GM21529 (cell line): ENCODE results near the gene TENM3.

ENCODE experiments used
- ATAC-seq: cut with Tn5 transposase; IDR thresholded peaks from one replicate; pipeline ENCODE4 v1.9.1; 2021; ENCODE audit not compliant: unreplicated experiment

TENM3 gene

DNA sequence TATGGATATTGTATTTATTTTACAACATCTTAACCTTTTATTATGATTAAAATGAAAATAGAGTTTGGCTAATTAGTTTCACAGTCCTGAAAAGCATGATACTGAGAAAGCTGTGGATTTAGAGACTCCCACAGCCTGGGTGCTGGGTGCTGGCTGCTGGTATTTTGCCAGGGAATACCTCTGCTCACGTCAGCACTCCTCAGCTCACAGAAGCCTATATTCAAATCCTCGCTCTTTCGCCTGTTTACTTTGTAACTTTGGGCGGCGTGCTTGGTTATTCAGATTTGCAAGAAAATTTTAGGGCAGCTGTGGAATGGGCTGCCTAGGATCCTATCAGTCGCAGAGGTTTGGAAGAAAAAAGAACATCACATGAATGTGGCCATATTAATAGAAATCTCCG, 412.1 kb downstream of the TENM3 start:
- ATAC-seq, result no peak

DNA sequence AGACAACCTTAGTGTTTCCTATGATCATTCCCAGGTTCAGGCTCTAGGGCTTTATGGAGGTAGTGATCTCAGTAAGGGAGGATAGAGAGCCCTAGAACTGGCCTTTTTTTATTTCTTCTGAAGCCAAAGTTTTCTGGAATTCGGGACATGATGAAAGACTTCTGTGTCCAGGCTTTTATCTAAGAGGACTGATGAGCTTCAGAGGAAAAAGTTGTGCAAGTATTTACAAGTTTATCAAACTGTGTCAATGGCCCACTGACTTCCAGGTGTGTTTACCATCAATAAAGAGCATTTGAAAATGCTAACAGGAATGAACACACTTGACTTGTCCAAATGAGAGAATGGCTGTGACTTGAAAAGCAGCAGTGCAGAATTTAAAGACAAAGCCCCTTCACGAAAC, 419.3 kb downstream of the TENM3 start:
- no peak for ATAC-seq

DNA sequence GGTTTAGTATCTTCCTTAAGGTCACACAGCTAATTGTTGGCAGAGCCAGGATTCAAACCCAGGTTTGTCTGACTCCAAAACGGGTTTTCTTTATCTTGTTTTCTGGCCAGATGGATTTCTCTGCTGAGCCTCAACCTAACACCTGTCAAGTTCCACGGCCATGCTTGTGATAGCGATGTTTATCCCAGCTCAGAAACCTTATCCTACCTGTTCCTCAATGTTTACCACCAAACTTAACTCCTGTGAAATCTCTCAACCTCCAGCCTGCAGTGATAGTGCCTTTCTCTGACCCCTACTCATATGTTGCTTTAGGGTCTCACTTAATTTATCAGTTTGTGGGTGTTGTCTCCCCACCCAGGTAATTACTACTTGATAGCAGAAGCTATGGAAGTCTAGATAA, 428.0 kb downstream of the TENM3 start:
- ATAC-seq, result no peak

DNA sequence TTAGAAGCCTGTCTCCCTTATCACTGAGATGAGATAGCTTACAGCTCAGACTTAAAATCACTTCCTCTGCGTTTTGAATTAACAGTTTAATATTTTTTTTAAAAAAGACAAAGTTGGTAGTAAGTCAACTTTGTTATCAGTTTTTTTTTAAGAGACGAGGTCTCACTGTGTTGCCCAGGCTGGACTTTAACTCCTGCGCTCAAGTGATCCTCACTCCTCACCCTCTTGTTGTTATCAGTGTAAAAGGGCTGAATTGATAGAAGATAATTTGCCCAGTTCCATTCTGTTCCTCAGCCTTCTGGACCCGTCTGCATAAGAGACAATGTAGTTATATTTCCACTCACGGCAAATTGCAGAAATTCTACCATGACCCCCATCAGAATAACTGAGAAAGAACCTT, 428.5 kb downstream of the TENM3 start:
- ATAC-seq, result no peak

DNA sequence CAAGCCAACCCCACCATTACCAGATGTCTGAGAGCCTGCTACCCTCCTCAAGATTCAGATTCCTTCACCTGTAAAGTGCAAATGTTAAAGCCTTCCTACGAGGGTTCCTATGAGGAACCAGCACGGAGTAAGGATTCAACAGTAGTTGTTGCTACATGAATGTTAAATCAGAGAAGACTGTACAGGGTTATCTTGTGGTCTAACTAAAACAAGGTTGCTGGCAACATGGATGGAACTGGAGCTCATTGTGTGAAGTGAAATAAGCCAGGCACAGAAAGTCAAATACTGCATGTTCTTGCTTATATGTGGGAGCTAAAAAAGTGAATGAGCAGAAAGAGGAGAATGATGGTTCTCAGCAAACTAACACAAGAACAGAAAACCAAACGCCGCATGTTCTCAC, 435.4 kb downstream of the TENM3 start:
- no peak for ATAC-seq

DNA sequence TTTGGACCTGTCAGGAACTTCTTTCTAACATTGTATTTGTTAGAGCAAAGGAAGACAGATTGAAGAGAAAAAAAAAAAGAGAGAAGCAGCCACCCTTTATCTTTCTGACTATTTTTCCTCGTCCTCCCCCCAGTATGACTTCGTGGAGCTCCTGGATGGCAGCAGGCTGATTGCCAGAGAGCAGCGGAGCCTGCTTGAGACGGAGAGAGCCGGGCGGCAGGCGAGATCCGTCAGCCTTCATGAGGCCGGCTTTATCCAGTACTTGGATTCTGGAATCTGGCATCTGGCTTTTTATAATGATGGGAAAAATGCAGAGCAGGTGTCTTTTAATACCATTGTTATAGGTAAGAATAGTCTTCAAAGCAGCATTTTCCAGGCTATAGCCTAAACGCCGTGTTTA, 436.3 kb downstream of the TENM3 start:
- ATAC-seq, result no peak

DNA sequence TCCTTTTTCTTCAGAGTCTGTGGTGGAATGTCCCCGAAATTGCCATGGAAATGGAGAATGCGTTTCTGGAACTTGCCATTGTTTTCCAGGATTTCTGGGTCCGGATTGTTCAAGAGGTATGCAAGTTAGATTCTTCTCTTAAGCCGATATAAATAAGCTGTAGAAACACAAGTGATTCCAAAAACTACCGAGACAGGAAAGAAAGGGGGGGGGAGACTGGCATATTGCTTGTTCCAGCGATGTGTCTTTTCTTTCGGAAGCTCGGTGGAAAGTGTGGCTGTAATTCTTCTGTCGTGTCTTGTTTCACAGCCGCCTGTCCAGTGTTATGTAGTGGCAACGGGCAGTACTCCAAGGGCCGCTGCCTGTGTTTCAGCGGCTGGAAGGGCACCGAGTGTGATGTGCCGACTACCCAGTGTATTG, 437.0 kb downstream of the TENM3 start:
- ATAC-seq, result no peak

DNA sequence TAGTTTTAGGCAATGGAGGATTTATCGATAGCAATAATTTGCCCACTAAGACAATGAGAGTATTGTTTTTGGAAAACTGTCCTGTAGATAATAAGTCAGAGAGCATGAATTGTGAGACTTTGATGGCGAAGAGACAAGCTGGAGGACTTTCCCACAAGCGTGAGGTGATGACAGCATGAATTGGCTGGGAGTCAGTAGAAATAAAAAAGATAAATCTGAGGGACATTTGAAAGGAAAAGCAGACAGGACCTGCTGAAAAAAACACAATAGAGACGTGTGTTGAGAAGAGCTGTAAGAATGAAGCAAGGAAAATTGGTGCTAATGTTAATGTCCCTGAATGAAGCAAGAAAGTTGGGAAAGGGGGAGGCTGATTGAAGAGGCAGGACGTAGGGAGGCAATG, 440.5 kb downstream of the TENM3 start:
- no peak for ATAC-seq

DNA sequence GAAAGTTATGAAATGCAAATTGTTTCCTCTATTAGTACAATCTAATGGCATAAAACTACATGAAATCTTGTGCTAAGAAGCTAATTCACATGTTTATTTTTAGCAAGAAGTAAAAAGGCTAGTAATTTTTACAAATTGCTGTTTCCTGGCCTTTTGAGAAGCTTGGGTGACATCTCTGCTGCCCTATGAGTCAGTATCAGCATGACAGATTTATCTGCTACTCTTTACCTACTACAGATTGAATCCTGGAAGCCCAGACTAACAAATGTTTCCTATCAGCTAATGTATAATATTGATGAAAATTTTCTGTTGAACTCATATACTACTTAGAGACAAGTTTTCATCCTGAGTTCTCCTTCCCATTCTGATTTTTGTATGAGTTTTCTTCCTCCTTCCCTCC, 441.6 kb downstream of the TENM3 start:
- ATAC-seq, result no peak

DNA sequence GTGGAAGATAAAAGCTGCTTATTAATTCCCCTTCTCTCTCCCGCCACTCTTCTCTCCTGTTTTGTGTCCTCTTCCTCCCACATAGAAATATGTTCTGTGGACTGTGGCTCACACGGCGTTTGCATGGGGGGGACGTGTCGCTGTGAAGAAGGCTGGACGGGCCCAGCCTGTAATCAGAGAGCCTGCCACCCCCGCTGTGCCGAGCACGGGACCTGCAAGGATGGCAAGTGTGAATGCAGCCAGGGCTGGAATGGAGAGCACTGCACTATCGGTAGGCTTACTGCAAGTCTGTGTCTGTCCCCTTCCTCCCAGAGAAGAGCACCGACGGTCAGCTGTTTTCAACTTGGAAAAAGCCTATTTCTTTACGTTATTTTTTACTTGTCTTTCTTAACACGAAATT, 444.9 kb downstream of the TENM3 start:
- no peak for ATAC-seq

DNA sequence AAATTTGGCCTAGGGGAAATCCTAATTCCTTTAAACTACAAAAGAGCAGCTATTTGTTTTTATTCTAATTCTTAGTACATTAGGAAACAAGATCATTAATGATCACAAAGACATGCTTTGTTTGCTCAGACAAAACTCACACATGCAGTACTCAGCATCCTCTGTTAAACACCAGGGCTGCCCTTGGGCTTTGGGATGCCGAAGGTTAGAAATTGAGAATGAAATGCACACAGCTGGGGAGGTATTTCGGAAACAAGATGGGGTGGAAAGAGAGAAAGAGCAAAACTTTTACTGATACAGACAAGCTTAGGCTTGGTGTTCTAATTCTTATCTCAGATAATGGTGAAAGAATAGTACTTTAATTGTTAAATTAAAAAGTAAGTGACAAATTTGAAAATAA, 451.3 kb downstream of the TENM3 start:
- no peak for ATAC-seq

DNA sequence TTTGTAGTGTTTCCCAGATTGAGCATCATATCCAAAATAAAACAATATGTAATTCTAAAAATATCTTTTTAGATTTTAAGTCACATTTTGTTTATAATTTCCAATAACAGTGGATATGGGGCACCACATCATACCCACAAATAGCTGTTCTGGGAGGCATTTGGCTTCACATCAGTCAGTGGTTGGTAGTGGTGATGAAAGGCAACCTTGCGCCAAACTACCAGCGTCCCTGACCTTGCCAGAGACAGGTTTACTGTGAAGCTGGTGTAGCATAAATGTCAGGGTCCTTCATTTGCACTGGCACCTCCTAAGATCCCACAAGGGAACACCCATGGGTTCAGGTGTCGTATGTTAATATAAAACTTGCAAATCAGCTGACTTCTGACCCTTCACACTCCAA, 451.8 kb downstream of the TENM3 start:
- no peak for ATAC-seq

DNA sequence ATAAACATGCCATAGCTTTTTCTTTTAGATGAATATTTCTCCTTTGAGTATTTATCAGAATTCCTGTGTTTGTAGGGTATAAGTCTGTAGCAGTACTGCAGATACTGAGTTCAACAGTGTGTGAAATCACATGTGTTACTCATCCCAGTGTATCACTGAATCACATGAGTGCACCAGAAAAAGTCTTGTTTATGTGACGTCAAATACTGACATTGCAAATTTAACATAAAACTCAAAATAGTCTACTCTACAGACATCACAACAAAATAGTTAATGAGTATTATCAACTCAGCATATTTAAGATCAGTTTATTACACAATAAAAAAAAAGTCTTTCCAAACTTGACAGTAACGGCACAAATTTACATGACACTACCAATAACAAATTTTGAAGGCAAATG, 452.6 kb downstream of the TENM3 start:
- no peak for ATAC-seq

DNA sequence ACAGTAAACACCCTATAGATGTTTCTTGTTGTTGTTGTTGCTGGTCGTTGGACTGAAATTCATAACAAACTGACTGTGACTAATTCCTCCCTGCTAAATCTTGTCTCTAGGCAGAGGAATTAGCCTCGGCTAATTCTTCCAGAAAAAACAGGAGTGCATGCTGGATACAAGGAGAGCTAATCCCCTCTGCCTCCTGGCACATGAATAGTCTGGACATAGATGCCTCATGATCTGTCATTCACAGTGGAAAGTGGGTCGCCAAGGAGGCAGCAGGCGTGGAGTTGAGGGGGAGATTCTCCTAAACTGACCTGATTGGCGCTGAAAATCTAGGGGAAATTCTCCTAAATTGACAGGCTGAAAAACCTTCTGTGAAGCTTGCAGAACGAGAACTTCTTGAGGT, 453.9 kb downstream of the TENM3 start:
- ATAC-seq, result no peak

DNA sequence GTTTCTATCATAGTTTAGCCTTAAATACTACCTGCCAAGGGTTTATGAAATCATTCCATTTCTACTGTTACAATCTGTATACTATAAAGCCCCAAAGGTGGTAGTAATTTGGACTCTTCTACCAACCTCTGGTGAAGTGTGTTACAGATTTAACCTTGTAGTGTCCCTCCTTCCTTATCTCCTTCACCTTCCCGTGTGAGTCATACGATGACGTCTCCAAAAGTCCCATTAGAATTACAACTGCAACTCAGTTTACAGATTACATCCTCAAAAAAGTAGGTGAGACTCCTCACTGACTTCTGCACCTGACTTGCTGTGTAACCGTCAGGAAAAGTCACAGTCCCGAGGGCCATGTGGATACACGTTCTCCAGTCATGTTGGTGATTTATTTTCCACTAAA, 455.0 kb downstream of the TENM3 start:
- ATAC-seq, result no peak

DNA sequence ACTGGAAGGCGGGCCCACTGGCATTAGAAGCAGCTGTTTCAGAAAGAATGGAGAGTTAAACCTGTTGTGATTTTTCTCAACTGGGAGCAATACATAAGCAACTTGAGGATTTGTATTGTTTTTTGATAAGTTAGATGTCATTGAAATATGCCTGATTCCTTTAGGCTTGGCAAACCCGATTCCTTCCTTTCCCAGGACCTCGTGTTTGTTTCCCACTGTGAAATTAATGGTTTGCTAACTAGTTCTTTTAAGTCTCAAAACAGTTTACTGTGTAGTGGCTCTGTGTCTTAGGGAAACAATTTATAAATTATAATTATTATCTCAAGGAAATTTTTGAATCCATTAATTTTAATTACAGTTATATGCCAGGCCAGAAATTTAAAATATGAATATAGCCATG, 456.0 kb downstream of the TENM3 start:
- no peak for ATAC-seq

DNA sequence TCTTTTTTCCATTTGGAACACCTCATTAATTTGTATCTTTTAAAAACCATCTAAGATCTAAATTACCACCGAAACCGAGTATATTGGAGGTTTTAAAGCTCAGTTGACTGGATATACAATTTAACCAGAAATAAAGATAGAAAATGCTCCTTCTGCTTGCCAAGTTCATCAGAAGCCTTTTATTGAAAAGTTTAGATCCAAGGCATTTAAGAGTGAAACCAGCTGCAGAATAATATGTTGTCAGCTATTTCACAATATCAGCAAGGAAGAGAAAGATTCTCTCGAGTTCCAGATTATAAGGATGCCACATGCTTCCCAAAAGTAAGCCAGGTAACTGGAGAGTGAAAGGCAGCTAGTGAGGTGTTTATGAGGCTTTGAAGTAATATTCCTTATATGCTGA, 456.6 kb downstream of the TENM3 start:
- ATAC-seq, result no peak

DNA sequence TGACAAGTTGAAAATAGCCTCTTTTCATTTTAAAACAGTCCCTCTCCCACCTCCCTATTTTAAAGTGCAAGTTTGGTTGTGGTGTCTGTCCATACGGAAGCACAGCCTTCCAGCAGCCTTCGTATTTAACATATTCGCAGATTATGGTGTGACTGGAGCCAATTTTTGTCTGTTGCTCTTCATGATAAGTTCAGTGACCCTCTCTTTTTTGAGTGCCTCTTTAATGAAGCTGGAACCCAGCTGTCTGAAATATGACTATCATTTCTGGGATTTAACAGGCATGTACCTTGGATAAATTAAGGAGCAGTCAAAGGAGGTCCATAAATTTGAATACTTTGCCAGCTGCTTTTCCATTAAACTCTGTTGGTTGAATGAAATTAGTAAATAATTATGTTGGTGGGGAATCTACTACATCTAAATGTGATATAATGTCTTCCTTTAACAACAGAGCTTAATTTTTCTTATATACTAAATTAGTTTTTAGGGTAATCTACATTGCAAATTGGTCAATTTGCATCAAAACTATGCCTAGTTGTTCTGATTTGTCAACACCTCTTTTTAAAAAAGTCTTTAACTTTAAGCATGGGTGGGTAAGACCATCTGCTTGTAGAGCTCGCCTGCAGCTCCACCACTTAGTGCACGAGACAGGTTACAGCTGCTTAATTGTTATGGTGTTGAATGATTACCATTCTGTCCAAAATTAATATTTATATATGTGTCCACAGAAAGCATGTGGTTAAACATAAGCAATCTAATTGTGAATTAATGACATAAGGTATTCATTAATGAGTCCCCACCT, 457.4 kb downstream of the TENM3 start:
- ATAC-seq, result no peak

DNA sequence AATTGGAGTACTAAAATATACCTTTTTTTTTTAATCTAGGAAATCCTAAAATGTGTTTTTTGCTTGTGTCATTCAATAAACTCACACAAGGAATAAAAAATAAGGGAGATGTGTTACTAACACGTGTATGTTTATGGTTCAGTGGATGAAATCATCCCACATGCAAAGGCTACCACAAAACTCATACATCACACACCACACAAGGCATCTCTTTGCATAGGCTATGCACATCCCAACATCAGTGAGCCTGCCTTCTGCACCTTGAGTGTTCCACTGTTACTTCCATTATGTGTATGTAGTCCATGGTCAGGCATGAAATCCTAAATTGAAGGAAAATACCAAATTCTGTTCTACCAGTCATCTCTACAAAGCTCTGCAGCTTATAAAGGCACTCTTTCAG, 460.9 kb downstream of the TENM3 start:
- no peak for ATAC-seq

DNA sequence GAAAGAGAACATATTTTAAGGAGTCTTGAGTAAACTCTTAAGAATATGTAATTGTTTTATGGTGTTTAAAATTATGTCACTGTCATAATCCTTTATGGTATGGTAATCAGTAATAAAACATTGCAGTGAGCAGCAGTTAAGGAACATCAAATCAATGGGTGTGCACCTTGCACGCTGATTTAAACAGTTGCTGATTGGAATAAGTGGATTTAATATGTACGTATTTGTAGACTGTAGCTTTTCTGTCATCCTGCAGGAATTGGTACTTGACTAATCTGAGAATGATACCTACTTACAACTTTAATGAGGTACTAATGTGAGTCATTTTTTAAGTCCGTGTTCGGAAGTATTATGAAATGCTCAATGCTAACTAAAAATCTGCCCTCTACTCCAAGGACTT, 461.7 kb downstream of the TENM3 start:
- ATAC-seq, result no peak

DNA sequence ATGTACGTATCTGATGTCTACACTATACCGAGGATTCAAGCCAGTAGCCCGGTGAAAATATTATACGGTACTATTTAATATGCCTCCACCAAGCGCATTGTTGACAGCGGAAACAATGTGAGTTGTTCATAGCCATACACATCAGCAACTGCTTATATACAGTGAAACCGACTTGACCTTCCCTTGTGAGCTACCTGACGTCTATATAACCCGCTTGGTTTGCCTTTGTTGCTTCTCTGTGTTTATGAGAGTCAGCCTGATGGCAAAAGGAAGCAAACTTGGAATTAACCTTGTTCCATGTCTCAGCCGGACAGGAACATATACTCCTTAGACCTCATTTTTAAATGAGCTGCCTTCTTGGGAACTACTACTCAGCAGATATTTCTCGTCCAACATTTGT, 462.2 kb downstream of the TENM3 start:
- no peak for ATAC-seq

DNA sequence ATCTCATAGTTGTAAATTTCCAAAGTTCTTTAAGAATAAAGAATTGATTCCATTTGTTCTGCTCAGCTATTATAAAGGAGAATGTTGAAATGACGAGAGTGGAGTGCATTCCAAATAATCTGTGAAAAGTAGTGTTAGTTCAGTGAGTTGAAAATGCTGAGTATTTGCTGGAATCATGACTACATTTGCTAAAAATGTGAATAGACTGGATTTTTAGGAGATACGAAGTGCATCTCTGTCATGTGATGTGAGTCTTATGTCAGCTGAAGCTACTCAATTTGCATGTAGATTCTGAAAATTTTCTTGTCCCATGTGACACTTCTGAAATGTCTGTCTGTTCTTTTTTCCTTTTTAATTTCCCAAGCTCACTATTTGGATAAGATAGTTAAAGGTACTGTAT, 468.0 kb downstream of the TENM3 start:
- no peak for ATAC-seq

DNA sequence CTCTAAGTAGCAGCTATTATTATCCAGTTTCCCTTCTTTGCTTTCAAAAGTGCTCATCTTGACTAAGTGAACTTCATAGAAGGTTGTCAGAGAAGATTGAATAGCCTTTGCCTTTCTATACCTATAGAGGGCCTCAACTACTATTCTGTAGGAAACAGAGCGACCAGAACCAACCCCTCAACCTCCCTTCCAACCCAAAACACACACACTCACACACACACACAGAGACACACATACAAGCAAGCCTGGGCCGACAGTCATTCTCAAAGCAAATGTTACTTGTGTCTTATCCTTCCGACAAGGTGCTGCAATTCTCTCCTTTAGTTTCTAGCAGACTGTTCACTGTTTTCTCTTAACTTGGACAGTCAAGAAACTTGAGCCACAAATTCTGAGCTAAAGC, 472.3 kb downstream of the TENM3 start:
- no peak for ATAC-seq
